ENCODE results near the gene DLEC1.
A peak's percentile ranks its signal among the peaks of the same experiment; 100 is the strongest.
"Not testable (repeated sequence)": the region's sequence is repeated elsewhere in the genome, so short reads cannot be mapped to it uniquely, and the experiment has no call there.

DLEC1 gene

DNA sequence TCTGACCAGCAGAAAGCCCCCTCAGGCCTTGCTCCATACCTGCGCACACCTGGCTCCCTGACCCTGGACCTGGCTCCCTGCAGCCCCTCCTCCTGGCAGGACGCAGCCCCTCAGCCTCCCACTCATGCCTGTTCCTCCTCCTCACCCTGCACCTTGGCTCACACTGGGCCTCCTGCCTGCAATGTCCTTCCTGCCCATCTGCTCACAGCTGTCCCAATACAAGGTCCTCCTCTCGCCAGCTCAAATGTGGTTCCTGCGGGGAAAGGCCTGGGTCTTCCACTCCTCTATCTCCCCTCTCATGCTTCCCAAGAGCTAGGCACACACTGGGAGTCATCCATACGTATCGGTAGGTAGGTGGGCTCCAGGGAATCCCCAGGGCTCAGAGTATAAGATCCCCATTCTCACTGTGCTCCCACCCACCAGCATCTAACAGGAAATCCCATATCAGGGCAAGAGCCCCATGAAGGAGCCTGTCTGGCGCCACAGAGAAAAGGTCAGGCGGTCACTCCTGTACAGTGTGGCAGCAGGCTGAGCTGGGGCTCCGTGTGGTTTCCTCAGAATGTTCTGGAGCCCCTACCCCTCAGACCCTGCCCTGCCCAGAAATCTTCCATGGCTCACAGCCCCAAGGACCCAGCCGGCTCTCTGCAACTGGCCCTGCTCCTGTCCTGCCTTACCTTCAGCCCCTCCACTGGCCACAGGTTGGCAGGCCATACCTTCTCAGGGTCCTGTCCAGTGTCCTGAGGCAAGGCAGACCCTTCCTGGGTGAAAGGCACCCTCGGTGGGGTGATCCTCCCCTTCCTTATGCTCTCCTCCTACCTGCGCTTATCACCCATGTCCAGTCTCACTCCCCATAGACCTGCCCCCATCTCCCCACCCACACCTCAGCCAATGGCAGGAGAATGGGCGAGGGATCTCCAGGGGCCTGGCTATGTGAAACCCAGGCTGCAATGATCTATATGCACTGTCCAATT is 20.4 kb upstream of the DLEC1 start:
- DNase-seq, result no peak

DNA sequence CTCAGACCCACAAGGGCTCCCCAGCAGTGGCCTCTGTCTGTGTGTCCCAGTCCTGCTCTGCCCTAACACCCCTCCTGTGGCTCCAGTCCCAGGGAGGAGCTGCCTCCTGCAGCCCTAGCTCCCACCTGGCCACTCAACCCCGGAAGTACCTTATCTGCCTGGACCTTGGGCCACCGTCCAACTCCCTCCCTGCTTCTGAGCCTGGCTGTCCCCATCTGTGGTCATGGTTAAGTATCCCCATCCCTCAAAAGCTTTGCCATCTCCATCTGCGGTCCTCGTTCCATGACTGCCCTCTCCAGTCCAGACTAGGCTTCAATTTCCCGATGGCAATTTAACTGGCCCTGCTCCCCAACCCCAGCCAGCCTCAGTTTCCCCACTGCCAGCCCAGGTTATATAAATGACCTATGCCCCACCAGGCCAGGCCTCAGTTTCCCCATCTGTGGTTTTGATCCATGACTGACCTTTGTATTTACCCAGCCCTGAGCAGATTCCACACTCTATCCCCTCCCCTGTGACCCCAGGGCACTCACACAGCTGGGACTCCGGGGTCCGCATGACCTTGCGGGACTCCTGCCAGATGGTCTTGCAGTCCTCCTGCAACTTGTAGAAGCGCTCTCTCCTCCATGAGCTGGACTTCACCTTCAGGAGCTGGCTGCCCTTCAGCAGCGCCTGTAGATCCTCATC is 19.2 kb upstream of the DLEC1 start:
- no peak for DNase-seq

DNA sequence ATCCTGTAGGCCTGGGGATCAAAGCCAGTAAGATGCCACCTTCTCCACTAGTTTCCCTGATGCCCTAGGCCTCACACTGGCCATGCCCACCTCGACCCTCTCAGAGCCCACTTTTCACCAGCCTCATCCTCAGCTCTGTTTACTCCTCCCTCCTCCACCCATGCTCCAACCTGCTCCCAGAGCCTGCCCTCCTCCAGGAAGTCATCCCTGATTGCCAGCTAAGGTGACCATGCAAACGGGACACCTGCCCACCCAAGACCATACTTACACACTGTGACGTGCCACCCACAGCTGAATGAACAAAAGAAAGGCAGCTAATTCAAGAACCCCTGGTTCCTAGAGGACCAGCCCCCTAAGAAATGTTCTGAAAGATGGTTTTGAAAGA is 18.7 kb upstream of the DLEC1 start:
- no peak for DNase-seq

DNA sequence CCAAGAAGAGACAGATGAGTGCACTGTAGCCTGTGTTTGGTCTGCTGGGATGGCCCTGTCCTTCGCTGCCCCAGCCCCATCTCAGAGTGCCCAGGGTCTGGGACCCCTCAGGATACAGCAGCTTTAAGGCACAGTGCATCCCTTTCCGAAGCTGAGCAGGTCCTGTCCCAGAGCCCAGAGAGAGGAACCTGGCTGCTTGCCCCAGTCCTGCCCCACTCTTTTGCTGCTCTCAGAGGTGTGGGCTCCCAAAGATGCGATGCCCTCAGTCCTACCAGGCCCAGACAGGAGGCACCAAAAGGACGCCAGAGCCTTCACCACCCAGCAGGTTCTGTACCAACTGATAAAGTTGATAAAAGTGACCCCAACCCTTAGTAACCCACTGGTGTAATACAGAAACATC is 17.8 kb upstream of the DLEC1 start:
- no peak for DNase-seq

DNA sequence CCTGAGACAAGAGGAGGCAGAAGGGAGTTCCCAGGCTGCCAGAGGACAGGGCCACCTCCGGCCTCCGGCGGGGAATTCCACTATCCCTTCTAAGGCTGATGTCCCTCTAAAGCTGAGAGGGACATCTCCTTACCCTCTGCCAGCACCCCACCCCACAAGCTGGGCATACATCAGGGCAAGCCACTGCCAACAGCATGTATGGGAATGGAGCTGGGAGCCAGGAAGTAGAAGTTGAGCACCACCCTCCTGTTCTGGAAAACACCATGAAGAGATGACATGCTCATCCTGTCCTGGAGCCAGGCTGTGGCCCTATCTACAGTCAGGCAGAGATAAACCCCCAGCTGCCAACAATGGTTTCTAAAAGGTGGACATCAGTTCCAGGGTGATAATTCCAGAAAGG is 16.7 kb upstream of the DLEC1 start:
- no peak for DNase-seq

DNA sequence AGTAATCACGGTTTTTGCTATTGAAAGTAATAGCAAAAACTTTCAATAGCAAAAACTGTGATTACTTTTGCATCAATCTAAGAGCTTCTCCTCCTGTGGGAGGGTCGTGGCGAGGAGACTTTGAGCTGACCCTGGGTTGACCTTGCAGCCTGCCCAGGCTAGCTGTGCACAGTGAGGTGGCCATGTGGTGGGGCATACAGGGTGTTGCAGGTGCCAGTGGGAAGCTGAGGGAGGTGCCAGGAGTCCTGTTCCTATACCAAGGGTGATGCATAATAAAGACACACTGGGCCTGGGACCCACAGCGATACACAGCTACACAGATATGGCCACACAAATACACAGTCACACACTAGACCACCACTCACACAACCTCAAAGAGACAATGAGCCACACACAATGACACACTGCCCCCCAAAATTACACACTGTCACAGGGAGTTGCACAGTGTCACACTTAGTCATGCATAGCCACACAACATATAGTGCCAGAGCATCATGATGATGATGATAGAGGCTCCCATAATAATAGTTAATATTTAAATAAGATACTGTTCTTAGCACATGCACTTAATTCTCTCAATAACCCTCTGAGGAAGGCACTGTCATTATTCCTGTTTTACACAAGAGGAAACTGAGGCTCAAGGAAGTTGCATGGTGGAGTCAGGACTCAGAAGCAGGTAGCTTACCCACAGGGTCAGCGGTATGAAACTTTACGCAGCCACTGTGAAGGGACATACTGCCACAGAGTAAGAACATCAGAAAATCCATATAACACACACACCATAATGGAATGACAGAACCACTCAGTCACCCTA is 15.9 kb upstream of the DLEC1 start:
- DNase-seq, result no peak

DNA sequence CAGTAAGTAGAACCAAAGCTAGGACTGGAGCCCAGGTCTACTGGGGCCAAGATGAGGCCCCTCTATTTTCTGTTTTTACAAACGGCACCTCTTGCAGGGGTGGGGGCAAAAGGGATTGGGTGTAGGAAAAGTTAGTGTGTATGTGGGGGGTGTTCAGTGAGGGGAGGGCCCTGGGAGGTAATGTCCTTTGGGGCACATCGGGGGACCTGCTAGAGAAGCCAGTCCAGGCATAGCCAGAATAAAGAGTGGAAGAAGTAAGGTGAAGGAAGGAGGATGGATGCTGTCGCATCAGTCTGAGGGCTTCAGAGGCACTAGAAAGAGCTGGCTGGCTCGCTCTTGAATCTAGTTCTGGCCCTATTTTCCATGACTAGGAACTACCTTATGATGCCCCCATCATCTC is 12.2 kb upstream of the DLEC1 start:
- no peak for DNase-seq

DNA sequence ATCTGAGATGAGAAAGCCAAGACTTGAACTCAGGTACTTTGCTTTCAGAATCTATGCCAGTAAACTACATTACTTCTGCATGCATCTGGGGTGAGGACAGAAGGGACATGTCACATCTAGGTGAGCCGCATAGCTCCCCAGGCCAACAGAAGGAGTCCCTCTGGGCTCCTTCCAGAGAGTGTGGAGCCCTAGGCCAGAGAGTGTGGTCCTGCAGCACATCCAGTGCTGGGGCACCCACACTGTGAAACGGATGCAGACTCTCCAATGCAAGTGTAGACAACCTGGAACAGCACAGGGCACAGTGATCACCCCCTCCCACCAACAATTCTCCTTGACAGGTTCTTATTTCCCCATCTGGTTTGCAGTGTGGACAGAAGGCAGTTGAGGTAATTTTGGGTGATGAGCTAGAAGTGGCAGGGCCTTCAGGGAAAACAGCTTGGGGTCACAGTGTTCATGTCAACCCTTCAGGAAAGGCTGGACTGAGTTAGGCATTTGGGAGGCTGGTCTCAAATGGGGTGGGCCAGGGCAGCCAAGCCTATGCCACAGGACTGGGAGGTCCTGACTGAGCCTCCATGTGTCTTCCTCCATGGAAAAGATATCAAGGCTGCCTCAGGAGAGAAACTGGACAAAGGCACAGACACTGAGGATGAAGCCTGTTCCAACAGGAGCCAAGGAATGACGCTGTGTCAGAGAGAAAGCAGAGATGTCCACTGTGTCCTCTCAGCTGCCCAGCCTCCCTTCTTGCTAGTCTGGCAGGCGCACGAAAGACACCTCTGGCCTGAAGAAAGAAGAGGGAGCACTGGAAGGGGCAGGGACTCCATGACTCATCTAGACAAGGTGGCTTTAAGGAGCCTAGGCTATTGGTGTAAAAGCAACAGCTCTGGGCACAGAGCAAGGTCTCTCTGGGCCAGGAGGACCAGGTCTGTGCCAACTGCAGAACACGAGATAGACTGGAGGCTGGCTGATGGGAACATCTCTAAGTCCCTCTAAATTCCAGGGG is 11.2 kb upstream of the DLEC1 start:
- peak in 1 of 56 donors; percentile 17 for DNase-seq

DNA sequence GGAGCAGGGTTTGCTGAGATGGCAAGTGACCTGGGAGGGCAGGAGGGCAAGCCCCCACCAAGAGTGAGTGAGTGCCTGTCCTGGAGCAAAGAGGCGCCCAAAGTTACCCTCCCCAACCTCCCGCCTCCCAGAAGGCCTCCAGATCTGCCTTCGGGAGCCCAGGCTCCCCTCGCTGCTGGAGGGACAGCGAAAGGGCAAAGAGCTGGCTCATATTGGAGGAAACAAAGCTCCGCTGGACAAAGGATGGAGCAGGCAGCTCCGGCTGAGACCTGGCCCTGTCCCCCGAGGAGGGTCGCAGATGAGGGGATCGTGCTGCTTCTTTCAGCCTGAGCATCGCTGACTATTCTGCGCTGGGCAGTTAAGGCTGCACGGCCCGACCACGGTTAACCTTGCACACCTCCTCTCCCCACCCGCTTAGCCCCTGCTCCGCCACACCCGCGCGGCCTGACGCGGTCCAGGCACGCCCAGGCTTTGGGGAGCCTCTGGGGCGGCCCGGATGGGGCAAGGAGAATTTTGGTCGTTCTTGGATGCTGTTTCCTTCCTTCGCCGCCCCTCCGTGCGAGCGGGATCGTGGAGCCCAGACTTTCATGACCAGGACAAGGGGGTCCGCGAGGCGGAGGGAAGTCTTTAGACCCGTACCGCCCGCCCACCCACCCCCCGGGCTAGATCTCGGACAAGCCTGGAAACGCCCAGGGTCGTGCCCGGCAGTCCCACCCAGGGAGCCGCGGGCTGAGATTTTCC is 10.2 kb upstream of the DLEC1 start:
- no peak for DNase-seq

DNA sequence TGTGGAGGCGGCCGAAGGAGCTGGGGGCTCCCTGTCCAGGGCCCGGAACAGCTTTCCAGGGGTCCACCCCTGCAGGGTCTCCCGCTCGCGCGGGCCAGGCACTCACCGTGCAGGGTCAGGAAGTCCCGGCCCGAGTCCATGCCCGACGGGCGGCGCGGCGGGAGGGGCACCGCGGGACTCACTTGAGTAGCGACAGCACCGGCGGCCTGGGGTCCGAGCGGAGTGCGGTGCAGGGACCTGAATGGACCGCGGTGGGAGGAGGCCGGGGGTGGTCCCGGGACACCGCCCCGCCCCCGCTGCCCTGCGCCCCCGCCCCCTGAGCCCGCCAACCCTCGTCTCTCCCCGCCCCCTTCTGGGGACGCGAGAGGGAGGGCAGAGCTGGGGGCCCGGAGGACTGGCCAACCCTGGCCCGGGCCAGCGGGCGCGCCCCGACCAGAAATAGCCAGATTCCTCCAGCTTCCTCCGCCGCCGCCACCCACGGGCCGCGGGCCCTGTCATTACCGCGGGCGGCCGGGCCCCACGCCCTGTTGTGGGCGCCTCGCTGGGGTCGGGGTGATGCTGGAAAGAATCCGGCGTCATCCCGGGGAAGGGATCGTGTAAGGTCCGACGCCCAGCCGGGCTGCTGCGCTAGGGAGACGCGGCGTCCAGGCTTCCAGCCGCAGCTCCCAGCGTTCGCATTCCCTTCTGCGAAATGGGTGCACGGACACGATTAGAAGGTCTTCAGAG is 9.4 kb upstream of the DLEC1 start, which contains the start of gene PLCD1:
TSS of gene PLCD1 (minus strand) at position 243 of the 726 bp plus-strand sequence. CDS start at position 140, 103 bp downstream.
- peak in 42 of 56 donors; percentile 5 to 83 (median 50) for DNase-seq

DNA sequence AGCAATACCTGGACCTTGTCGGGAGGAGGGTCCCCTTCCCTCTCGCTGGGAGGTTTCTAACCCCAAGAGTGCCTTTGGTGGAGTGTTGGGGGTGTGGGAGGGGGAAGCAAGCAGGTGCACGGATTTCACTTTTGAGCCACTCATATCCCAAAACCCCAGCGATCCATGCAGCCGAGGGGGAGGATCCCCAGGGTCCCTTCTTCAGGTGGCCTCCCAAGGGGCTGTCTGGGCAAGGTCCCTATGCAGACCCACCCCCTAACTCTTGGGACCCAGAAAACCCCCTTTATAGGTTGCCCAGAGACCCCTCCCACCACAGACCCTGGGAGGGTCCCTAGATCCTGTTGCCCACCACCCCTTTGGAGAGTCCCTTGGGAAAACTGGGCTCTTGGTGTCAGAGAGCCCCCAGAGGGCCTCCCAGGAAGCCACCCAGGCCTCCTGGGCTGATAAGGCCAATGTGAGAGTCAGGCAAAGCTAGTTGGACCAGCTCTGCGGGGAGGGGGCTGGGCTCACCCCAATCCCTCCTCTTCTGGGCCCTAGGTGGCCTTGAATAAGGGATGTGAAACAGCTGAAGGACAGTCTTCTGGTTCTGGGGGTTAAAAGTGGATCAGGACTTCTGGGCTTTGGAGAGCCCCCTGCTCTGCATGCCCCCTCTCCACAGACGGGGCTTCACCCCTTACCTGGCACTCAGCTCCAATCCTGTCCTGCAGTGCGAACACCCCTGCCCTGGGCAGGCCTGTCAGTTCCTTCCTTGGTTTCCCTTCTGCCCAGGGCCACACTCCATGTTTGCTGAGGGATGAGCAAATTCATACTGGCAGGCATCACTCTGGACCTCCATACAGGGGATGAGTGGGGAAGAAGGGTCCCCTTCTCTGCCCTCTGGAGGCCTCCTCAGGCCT is 8.6 kb upstream of the DLEC1 start:
- no peak for DNase-seq

DNA sequence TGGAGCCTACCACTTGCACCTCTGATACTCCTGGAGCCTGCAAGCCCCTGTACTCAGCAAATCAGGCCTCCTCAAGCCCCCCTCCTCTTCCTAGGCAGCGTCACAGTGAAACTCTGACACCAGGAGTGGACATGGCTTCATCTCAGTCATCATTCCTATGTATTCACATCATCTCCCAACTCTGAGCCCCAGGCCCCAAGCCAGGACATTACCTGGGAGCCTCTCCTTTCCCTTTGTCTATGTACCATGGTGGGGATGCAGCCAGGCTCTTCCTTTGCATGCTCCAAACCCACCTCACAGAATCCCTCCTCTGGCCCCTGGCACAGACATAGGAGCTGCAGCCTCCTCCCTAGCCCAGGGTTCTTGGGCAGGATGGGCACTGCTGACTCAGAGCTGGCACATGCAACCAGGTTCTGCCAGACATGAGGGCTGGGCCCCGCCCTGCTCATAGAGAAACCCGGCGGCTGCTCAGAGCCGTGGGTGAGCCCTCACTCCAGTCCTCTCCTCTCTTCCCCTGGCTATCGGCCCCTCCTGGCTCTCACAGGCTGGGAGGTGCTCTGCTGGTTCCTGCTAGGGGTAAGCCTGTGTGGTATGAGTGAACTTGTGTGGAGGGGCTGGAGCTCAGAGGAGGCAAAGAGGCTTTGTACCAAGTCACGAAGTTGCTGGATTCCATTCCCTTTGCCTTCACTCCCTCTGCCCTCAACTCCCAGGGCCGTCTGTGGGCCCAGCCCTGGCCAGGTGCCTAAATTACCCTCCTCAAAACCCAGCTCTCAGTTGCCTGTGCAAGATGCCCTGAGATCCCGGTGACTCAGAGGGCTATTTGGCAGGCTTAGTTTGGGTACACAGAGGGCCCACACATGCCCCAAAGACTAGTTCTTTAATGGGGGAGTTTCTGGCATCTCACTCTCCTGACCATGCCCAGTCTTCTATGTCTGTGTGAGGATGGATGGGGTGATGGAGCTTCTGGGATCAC is 7.7 kb upstream of the DLEC1 start:
- peak in 4 of 56 donors; percentile 25 to 58 (median 50) for DNase-seq

DNA sequence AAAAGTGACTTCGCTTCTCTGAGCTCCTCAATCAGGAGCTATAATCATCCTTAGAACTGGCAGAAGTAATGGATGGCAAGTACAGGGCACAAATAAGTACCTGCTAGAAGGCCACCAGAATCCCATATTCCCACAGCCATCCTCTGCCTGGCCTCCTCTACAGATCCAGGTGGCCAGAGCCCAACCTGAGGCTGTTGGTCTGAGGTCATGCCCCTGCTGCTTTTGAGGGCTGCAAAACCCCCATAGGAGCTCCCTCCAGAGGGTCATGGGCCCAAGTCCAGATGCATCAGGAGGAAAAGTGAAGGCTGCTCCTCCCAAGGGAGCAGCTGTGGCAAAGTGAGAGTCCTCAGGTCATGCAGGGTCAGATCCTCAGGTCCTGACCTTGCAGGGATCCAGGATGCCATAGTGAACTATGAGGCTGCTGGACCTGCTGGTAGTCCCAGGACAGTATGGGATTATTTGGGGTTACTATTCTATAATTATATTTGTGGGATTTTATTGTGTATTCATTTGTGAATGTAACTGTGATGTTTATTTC is 6.6 kb upstream of the DLEC1 start:
- no peak for DNase-seq

DNA sequence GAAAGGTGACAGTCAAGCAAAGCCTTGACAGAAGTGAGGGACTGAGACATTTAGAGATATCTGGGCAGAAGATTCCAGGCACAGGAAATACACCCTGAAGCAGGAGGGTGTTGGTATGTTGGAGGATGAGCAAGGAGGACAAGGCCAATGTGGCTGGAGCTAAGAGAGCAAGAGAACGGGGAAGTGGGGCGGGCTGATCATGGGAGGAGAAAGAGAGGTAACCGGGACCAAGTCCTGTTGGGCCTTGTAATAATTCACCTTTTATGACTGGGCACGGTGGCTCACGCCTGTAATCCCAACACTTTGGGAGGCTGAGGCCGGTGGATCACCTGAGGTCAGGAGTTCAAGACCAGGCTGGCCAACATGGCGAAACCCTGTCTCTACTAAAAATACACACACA is 5.4 kb upstream of the DLEC1 start:
- DNase-seq, result not testable (repeated sequence)

DNA sequence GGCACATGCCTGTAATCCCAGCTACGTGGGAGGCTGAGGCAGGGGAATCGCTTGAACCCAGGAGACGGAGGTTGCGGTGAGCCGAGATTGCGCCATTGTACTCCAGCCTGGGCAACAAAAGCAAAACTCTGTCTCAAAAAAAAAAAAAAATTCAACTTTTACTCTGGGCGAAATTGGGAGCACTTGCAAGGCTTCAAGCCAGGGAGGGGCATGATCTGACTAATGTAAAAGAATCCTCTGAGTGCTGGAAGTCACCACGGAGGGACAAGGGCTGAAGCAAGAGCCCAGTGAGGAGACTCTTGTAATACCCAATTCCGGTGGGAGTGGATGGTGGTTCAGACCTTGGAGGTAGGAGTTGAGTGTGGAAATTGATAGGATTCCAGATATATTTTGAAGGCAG is 4.7 kb upstream of the DLEC1 start:
- DNase-seq, result not testable (repeated sequence)

DNA sequence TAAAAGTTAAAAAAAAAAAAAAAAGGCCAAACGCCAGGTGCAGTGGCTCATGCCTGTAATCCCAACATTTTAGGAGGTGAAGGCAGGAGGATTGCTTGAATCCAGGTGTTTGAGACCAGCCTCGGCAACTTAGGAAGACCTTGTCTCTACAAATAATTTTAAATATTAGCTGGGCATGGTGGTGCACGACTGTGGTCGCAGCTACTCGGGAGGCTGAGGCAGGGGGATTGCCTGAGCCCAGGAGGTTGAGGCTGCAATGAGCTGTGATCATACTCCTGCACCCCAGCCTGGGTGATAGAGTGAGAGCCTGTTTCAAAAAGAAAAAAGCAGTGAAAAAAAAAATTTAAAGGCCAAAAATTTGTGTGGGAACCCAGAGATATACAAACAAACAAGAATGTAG is 2.7 kb upstream of the DLEC1 start:
- DNase-seq, result no peak
